HepG2 (cell line): ENCODE data around the gene BCAS1. TPM values are rescaled to one million over a fixed set of nuclear protein-coding genes. Genes with fewer than 3 reads are reported as not detected.

Experiments
- ATAC-seq: fragments of 200-7000 bp; cut with Tn5 transposase; 3 replicates; pipeline ENCODE4 v1.9.1; 2020; ENCODE audit warnings: mild to moderate bottlenecking, moderate library complexity
- BruUV-seq: library from RNA; stranded (reverse); fragments of 400-500 nt; replicated peaks from 2 replicates; lab custom pipeline; 2021; lab: Mats Ljungman, UMichigan
- CTCF ChIA-PET: fragments of 300-600 bp; formaldehyde crosslinking; extraction: SDS; loops from one replicate; lab custom pipeline; 2021; ENCODE audit warnings: low total read pairs, inconsistent platforms, low intra/inter-chr PET ratio; lab: Yijun Ruan, JAX
- POLR2A ChIA-PET: fragments of 350-600 bp; sonication (Branson Sonifier 250); formaldehyde crosslinking; loops from one replicate; lab custom pipeline; 2020; ENCODE audit warnings: antibody characterized with exemption, inconsistent platforms; lab: Yijun Ruan, JAX
- DNase-seq: peaks from one replicate; pipeline ENCODE4 v3.0.0-alpha.2; 2015; ENCODE audit warnings: low spot score
- FAIRE-seq: peaks from 3 replicates; lab custom pipeline; 2011; peaks lifted over from hg19 to GRCh38; lab: Jason Lieb, UNC
- H2AFZ ChIP-seq: one replicate; pipeline ENCODE4 v1.6.1; 2011; ENCODE audit warnings: low read length, inconsistent platforms
- H3K27ac ChIP-seq: fragments of 300-600 bp; 3 replicates; pipeline ENCODE4 v1.8.0; 2011; ENCODE audit warnings: mixed run types, mild to moderate bottlenecking, mixed read lengths, low read length, inconsistent platforms; ENCODE audit not compliant: insufficient read depth; ENCODE audit errors: extremely low read length
- H3K27me3 ChIP-seq, 2 experiments: fragments of 200-600 bp in 1 of 2; 2 replicates in 1 of 2; 3 replicates in 1 of 2; pipeline versions ENCODE4 v1.6.0 to v1.8.0; 2011; ENCODE audit warnings: low read length in 2 of 2, mild to moderate bottlenecking in 2 of 2, moderate library complexity in 2 of 2, inconsistent platforms in 1 of 2; ENCODE audit not compliant: insufficient read depth in 2 of 2, control insufficient read depth in 1 of 2
- H3K36me3 ChIP-seq, 2 experiments: fragments of 200-600 bp in 1 of 2; replicated peaks in 1 of 2; 2 replicates in 1 of 2; 3 replicates in 1 of 2; pipeline versions ENCODE4 v1.5.1 to v1.8.0; 2011; ENCODE audit warnings: low read length in 2 of 2, inconsistent platforms in 1 of 2; ENCODE audit not compliant: insufficient read depth in 2 of 2, control insufficient read depth in 1 of 2
- H3K4me1 ChIP-seq: 2 replicates; pipeline ENCODE4 v1.5.1; 2012; ENCODE audit warnings: low read length, inconsistent platforms; ENCODE audit not compliant: insufficient read depth
- H3K4me2 ChIP-seq: 2 replicates; pipeline ENCODE4 v1.6.0; 2011; ENCODE audit warnings: low read depth, low read length, inconsistent platforms
- H3K4me3 ChIP-seq, 3 experiments: fragments of 200-600 bp in 1 of 3; sonication (generic), shearing (Covaris generic) in 1 of 3; replicated peaks in 1 of 3; 2 replicates each; pipeline ENCODE4 v1.5.1; 2011 to 2016; ENCODE audit warnings: low read length in 3 of 3, inconsistent platforms in 2 of 3, low read depth in 2 of 3, mild to moderate bottlenecking in 2 of 3, control low read depth in 1 of 3, mixed read lengths in 1 of 3; ENCODE audit not compliant: insufficient read depth in 1 of 3
- H3K79me2 ChIP-seq: one replicate; pipeline ENCODE4 v1.6.1; 2011; ENCODE audit warnings: low read length, inconsistent platforms; ENCODE audit not compliant: insufficient read depth
- H3K9ac ChIP-seq: 2 replicates; pipeline ENCODE4 v1.6.0; 2011; ENCODE audit warnings: mild to moderate bottlenecking, low read depth, low read length, inconsistent platforms; ENCODE audit not compliant: insufficient read depth
- H3K9me3 ChIP-seq: 2 replicates; pipeline ENCODE4 v1.5.1; 2012; ENCODE audit warnings: mild to moderate bottlenecking, low read length
- H4K20me1 ChIP-seq: 2 replicates; pipeline ENCODE4 v1.6.0; 2011; ENCODE audit warnings: inconsistent platforms, mild to moderate bottlenecking, low read length, moderate library complexity; ENCODE audit not compliant: insufficient read depth
- AGO1 ChIP-seq: fragments of 200-400 bp; formaldehyde crosslinking; IDR thresholded peaks from 2 replicates; pipeline ENCODE4 v1.6.1; 2017; ENCODE audit warnings: mild to moderate bottlenecking, low read depth, low read length, moderate library complexity; ENCODE audit not compliant: poor library complexity, severe bottlenecking
- ATF1 ChIP-seq: IDR thresholded peaks from 2 replicates; pipeline ENCODE4 v1.6.1; 2016; ENCODE audit warnings: mild to moderate bottlenecking, control low read depth
- BHLHE40 ChIP-seq: IDR thresholded peaks from 2 replicates; pipeline ENCODE4 v1.6.1; 2011; ENCODE audit warnings: low read length, improper control_type of control experiment
- CAMTA2 ChIP-seq: sonication (generic); formaldehyde crosslinking; IDR thresholded peaks from 2 replicates; pipeline ENCODE4 v1.4.0; 2020; ENCODE audit warnings: mild to moderate bottlenecking, missing genetic modification reagents, borderline replicate concordance
- DR1 ChIP-seq: sonication (generic); formaldehyde crosslinking; IDR thresholded peaks from 2 replicates; pipeline ENCODE4 v1.8.0; 2021; ENCODE audit warnings: mild to moderate bottlenecking, missing genetic modification reagents, inconsistent platforms
- ERF ChIP-seq: IDR thresholded peaks from 2 replicates; pipeline ENCODE4 v1.6.1; 2018; ENCODE audit warnings: missing biosample characterization, missing genetic modification reagents
- GFI1 ChIP-seq: sonication (generic); formaldehyde crosslinking; IDR thresholded peaks from 2 replicates; pipeline ENCODE4 v1.5.0; 2020; ENCODE audit warnings: missing genetic modification reagents, mild to moderate bottlenecking, borderline replicate concordance
- HNRNPUL1 ChIP-seq: fragments of 200-400 bp; formaldehyde crosslinking; IDR thresholded peaks from 2 replicates; pipeline ENCODE4 v1.6.1; 2017; ENCODE audit warnings: low read depth, mild to moderate bottlenecking, low read length, moderate library complexity
- HOXA3 ChIP-seq: sonication (generic); formaldehyde crosslinking; IDR thresholded peaks from 2 replicates; pipeline ENCODE4 v1.5.0; 2020; ENCODE audit warnings: missing genetic modification reagents
- IRX3 ChIP-seq: sonication (generic); formaldehyde crosslinking; IDR thresholded peaks from 2 replicates; pipeline ENCODE4 v1.8.1; 2023; ENCODE audit warnings: mild to moderate bottlenecking, low read depth, missing genetic modification reagents, borderline replicate concordance
- NCOA5 ChIP-seq: sonication (generic); formaldehyde crosslinking; IDR thresholded peaks from 2 replicates; pipeline ENCODE4 v1.4.0; 2020; ENCODE audit warnings: missing genetic modification reagents
- SPEN ChIP-seq: sonication (generic); formaldehyde crosslinking; IDR thresholded peaks from 2 replicates; pipeline ENCODE4 v1.5.1; 2020; ENCODE audit warnings: low read depth, mild to moderate bottlenecking, missing genetic modification reagents
- SSRP1 ChIP-seq: IDR thresholded peaks from 2 replicates; pipeline ENCODE4 v1.6.1; 2016; ENCODE audit warnings: control low read depth
- THAP11 ChIP-seq: IDR thresholded peaks from 2 replicates; pipeline ENCODE4 v1.6.1; 2016; ENCODE audit warnings: missing biosample characterization, missing genetic modification reagents
- ZBTB10 ChIP-seq: sonication (generic); formaldehyde crosslinking; IDR thresholded peaks from 2 replicates; pipeline ENCODE4 v1.4.0; 2020; ENCODE audit warnings: missing genetic modification reagents, borderline replicate concordance
- ZBTB20 ChIP-seq: sonication (generic); formaldehyde crosslinking; IDR thresholded peaks from 2 replicates; pipeline ENCODE4 v1.8.1; 2023; ENCODE audit warnings: missing genetic modification reagents, low read depth, mild to moderate bottlenecking, borderline replicate concordance
- ZFP37 ChIP-seq: sonication (generic); formaldehyde crosslinking; IDR thresholded peaks from 2 replicates; pipeline ENCODE4 v1.4.0; 2020; ENCODE audit warnings: missing genetic modification reagents, borderline replicate concordance
- ZMAT5 ChIP-seq: sonication (generic); formaldehyde crosslinking; IDR thresholded peaks from 2 replicates; pipeline ENCODE4 v1.5.0; 2020; ENCODE audit warnings: mild to moderate bottlenecking, low read depth, missing genetic modification reagents, borderline replicate concordance
- ZNF10 ChIP-seq: sonication (generic); formaldehyde crosslinking; IDR thresholded peaks from 2 replicates; pipeline ENCODE4 v1.4.0; 2020; ENCODE audit warnings: mild to moderate bottlenecking, low read depth, missing genetic modification reagents, borderline replicate concordance
- ZNF24 ChIP-seq: fragments of 450-650 bp; IDR thresholded peaks from 2 replicates; pipeline ENCODE4 v1.6.1; 2017; ENCODE audit warnings: antibody characterized with exemption, mild to moderate bottlenecking
- ZNF598 ChIP-seq: sonication (generic); formaldehyde crosslinking; IDR thresholded peaks from 2 replicates; pipeline ENCODE4 v1.5.1; 2020; ENCODE audit warnings: mild to moderate bottlenecking, missing genetic modification reagents, borderline replicate concordance
- ZNF878 ChIP-seq: sonication (generic); formaldehyde crosslinking; IDR thresholded peaks from 2 replicates; pipeline ENCODE4 v1.8.1; 2023; ENCODE audit warnings: mild to moderate bottlenecking, missing genetic modification reagents, moderate library complexity
- ZZZ3 ChIP-seq: sonication (generic); formaldehyde crosslinking; IDR thresholded peaks from 2 replicates; pipeline ENCODE4 v1.4.0; 2020; ENCODE audit warnings: missing genetic modification reagents, mild to moderate bottlenecking, borderline replicate concordance
- WGBS: methylation state at CpG from one replicate; pipeline ENCODE4 v1.1.6; 2017; ENCODE audit warnings: low lambda C conversion rate; 5-methylcytosine and 5-hydroxymethylcytosine counted together
- in situ Hi-C: cut with HindIII; loops from 2 replicates; pipeline ENCODE4 v1.10.0; 2017; ENCODE audit warnings: low pct_unique_long_range_greater_than_20kb; ENCODE audit not compliant: extremely low pct_ligation_motif_present
- intact Hi-C: fragments of 100-400 bp; cut with micrococcal nuclease; formaldehyde crosslinking; loops from one replicate; pipeline ENCODE4 v1.10.0; 2022; ENCODE audit not compliant: unreplicated experiment
- polyA plus RNA-seq, 8 experiments: library from polyadenylated mRNA; depleted of rRNA in 3 of 8; stranded (reverse) in 7 of 8; unstranded in 1 of 8; fragments of >200 nt; fragmentation: Illumina TruSeq in 4 of 8; extraction: Trizol in 4 of 8; gene quantifications; 2 replicates each; pipeline versions ENCODE4 v1.2.1 to v1.2.3, GENCODE V29; 2011 to 2016; ENCODE audit warnings: low read depth in 4 of 8, missing spikeins in 1 of 8, mixed read lengths in 1 of 8; ENCODE audit not compliant: insufficient read depth in 1 of 8
- total RNA-seq, 5 experiments: library from RNA; depleted of rRNA; stranded (reverse); fragments of >200 nt; fragmentation: Illumina TruSeq; extraction: Trizol; gene quantifications; 2 replicates each; pipeline ENCODE4 v1.2.3, GENCODE V29; 2016; ENCODE audit warnings: low read depth in 1 of 5

Gene BCAS1
- total and polyA plus RNA-seq, 2 of the 13 experiments (the other 11 are each of a cell fraction or from before 2014, with no cell fraction given): 0.55 to 0.91 TPM

- WGBS: 9% methylated on average over 5 of the region's 5 CpGs
- in situ Hi-C loops (no loop called here), intact Hi-C loops (no loop called here)
- no peaks in the 10 kb centered on the region for H3K9me3 ChIP-seq
- H3K27ac ChIP-seq: peak overlapping the region; percentile 24
- H3K9ac ChIP-seq: peak overlapping the region; percentile 25
- no peaks in the 10 kb centered on the region for H4K20me1 ChIP-seq
- peak overlapping the region; percentile 51 for H3K4me2 ChIP-seq
- H3K36me3 ChIP-seq: no peaks in the 10 kb centered on the region
- DNase-seq (peak; percentile 98), FAIRE-seq (peak; percentile 87), ATAC-seq (peak; percentile 94)
- H3K79me2 ChIP-seq: no peaks in the 10 kb centered on the region
- H2AFZ ChIP-seq: peak overlapping the region; percentile 3
- CTCF ChIA-PET: no interaction called here
- H3K4me3 ChIP-seq: peak overlapping the region in 2 of 3 experiments; percentile 3 to 31; a peak in 1 of 6 replicates
- POLR2A ChIA-PET: interaction anchor here (0.9 to 1.8 kb wide), 6 partner anchors 9 to 347 kb away, joined by 3 to 4 read pairs (median 4); no protein-coding TSS in a partner anchor
- peaks cover 1 to 5% of the 10 kb centered on the region in 2 experiments; a peak in 2 of 5 replicates for H3K27me3 ChIP-seq
- H3K4me1 ChIP-seq: peaks cover 62% of the 10 kb centered on the region
- no TSS peak for BruUV-seq
- no peak for TF ChIP-seq DR1
- TF ChIP-seq THAP11: peak; percentile 75
- TF ChIP-seq HOXA3 (CRISPR knock-in tag): peak; percentile 62; the same call in 1 of the 2 replicates
- no peak for TF ChIP-seq NCOA5 (CRISPR knock-in tag)
- no peak for TF ChIP-seq HNRNPUL1
- TF ChIP-seq ZZZ3 (CRISPR knock-in tag): 0 out of 2 replicates have a peak, but pooled peaks have one; percentile 66
- TF ChIP-seq ZNF878 (CRISPR knock-in tag): no peak; the same call in 1 of the 2 replicates
- TF ChIP-seq CAMTA2 (CRISPR knock-in tag): no peak
- no peak for TF ChIP-seq SSRP1 (CRISPR knock-in tag)
- TF ChIP-seq AGO1: no peak
- TF ChIP-seq ZNF24: peak; percentile 23; the same call in 1 of the 2 replicates
- no peak for TF ChIP-seq ATF1 (CRISPR knock-in tag)
- TF ChIP-seq ZFP37 (CRISPR knock-in tag): 0 out of 2 replicates have a peak, but pooled peaks have one; percentile 73
- no peak; the same call in 1 of the 2 replicates for TF ChIP-seq ZBTB20 (CRISPR knock-in tag)
- TF ChIP-seq ERF (CRISPR knock-in tag): peak; percentile 91
- TF ChIP-seq ZBTB10 (CRISPR knock-in tag): no peak
- no peak for TF ChIP-seq IRX3
- no peak for TF ChIP-seq ZNF598
- 0 out of 2 replicates have a peak, but pooled peaks have one; percentile 49 for TF ChIP-seq SPEN
- no peak for TF ChIP-seq ZNF10 (CRISPR knock-in tag)
- no peak for TF ChIP-seq ZMAT5 (CRISPR knock-in tag)
- peak; percentile 36; the same call in 1 of the 2 replicates for TF ChIP-seq BHLHE40
- peak; percentile 69; the same call in 1 of the 2 replicates for TF ChIP-seq GFI1 (CRISPR knock-in tag)
Observed at GRCh38 chr20:53926428-53927028, 143.9 kb downstream of the BCAS1 start.
